AG09319 (cell line): ENCODE data around the gene APPL2.

Experiments used
- DNase-seq: peaks from one replicate; pipeline ENCODE4 v3.0.0-alpha.2; 2010; ENCODE audit warnings: low read depth; ENCODE audit errors: extremely low read depth
- CTCF ChIP-seq: IDR thresholded peaks from 2 replicates; pipeline ENCODE4 v1.5.1; 2011; ENCODE audit warnings: low read depth, mild to moderate bottlenecking, inconsistent platforms, low read length, moderate library complexity

The APPL2 gene

GRCh38 chr12:105157606-105158005, 78.4 kb downstream of the APPL2 start:
- no peak for DNase-seq
- TF ChIP-seq CTCF, result no peak

- DNase-seq, result no peak
- TF ChIP-seq CTCF, result no peak
Measured at GRCh38 chr12:105156260-105156659, 79.7 kb downstream of the APPL2 start.

- DNase-seq, result no peak
- no peak for TF ChIP-seq CTCF
Measured at GRCh38 chr12:105142259-105142658, 93.7 kb downstream of the APPL2 start.

- no peak for DNase-seq
- no peak for TF ChIP-seq CTCF
Measured at GRCh38 chr12:105141320-105141922, 94.6 kb downstream of the APPL2 start.

GRCh38 chr12:105138248-105138647, 97.7 kb downstream of the APPL2 start:
- TF ChIP-seq CTCF, result no peak
- DNase-seq, result no peak
